IMR-90 (cell line): ENCODE data around the gene DNAJC25. TPM values are rescaled to one million over a fixed set of nuclear protein-coding genes. Genes with fewer than 3 reads are reported as not detected.
A peak's percentile ranks its signal among the peaks of the same experiment; 100 is the strongest.

ENCODE experiments used
- ATAC-seq: fragments of 200-7000 bp; cut with Tn5 transposase; 2 replicates; pipeline ENCODE4 v1.9.1; 2020; ENCODE audit warnings: low read depth, mild to moderate bottlenecking, moderate library complexity
- BruUV-seq: library from RNA; stranded (reverse); fragments of 400-500 nt; replicated peaks from 2 replicates; lab custom pipeline; 2021; lab: Mats Ljungman, UMichigan
- CTCF ChIA-PET: fragments of 300-600 bp; formaldehyde crosslinking; extraction: SDS; loops from one replicate; lab custom pipeline; 2021; ENCODE audit warnings: antibody characterized with exemption; lab: Yijun Ruan, JAX
- POLR2A ChIA-PET: fragments of 300-600 bp; sonication (Branson Sonifier 250); formaldehyde crosslinking; loops from one replicate; lab custom pipeline; 2022; ENCODE audit warnings: antibody characterized with exemption; ENCODE audit not compliant: unreplicated experiment; lab: Charles Lee
- DNase-seq: peaks from one replicate; pipeline ENCODE4 v3.0.0; 2013
- H2AFZ ChIP-seq: replicated peaks from 2 replicates; pipeline ENCODE3; 2013; ENCODE audit warnings: low read length, mild to moderate bottlenecking; ENCODE audit not compliant: poor library complexity
- H2AK5ac ChIP-seq: 2 replicates; pipeline ENCODE4 v1.6.1; 2013; ENCODE audit warnings: low read depth, low read length, inconsistent platforms
- H2AK9ac ChIP-seq: replicated peaks from 2 replicates; pipeline ENCODE3; 2013; ENCODE audit warnings: mild to moderate bottlenecking, low read depth, low read length, moderate library complexity; ENCODE audit not compliant: poor library complexity
- H2BK120ac ChIP-seq: 2 replicates; pipeline ENCODE4 v1.6.1; 2013; ENCODE audit warnings: low read depth, low read length, inconsistent platforms
- H2BK15ac ChIP-seq: 3 replicates; pipeline ENCODE4 v1.6.1; 2013; ENCODE audit warnings: low read depth, low read length, inconsistent platforms
- H2BK20ac ChIP-seq: 2 replicates; pipeline ENCODE4 v1.6.1; 2013; ENCODE audit warnings: low read depth, mild to moderate bottlenecking, inconsistent platforms, low read length, moderate library complexity
- H2BK5ac ChIP-seq: 2 replicates; pipeline ENCODE4 v1.6.1; 2013; ENCODE audit warnings: mild to moderate bottlenecking, low read depth, low read length, inconsistent platforms; ENCODE audit not compliant: poor library complexity, severe bottlenecking
- H3K14ac ChIP-seq: replicated peaks from 2 replicates; pipeline ENCODE4 v1.6.1; 2013; ENCODE audit warnings: low read depth, low read length, inconsistent platforms
- H3K18ac ChIP-seq: 2 replicates; pipeline ENCODE4 v1.6.1; 2013; ENCODE audit warnings: low read depth, low read length, control low read depth
- H3K23ac ChIP-seq: 2 replicates; pipeline ENCODE4 v1.6.1; 2013; ENCODE audit warnings: low read depth, low read length, inconsistent platforms
- H3K27ac ChIP-seq: 2 replicates; pipeline ENCODE4 v1.5.1; 2013; ENCODE audit warnings: mild to moderate bottlenecking, control low read depth, low read length; ENCODE audit not compliant: insufficient read depth
- H3K27me3 ChIP-seq: 2 replicates; pipeline ENCODE4 v1.6.1; 2013; ENCODE audit warnings: low read length; ENCODE audit not compliant: control insufficient read depth, insufficient read depth
- H3K36me3 ChIP-seq: 2 replicates; pipeline ENCODE4 v1.6.1; 2013; ENCODE audit warnings: low read length, mixed read lengths; ENCODE audit not compliant: control insufficient read depth, insufficient read depth
- H3K4ac ChIP-seq: 2 replicates; pipeline ENCODE4 v1.6.1; 2013; ENCODE audit warnings: low read depth, low read length, inconsistent platforms
- H3K4me1 ChIP-seq: 2 replicates; pipeline ENCODE4 v1.6.1; 2013; ENCODE audit warnings: low read length, mixed read lengths; ENCODE audit not compliant: control insufficient read depth, insufficient read depth
- H3K4me2 ChIP-seq: 2 replicates; pipeline ENCODE4 v1.6.1; 2013; ENCODE audit warnings: low read depth, mild to moderate bottlenecking, control low read depth, low read length, moderate library complexity
- H3K4me3 ChIP-seq: 2 replicates; pipeline ENCODE4 v1.5.1; 2013; ENCODE audit warnings: low read depth, mild to moderate bottlenecking, control low read depth, low read length, moderate library complexity; ENCODE audit not compliant: insufficient read depth
- H3K56ac ChIP-seq: 2 replicates; pipeline ENCODE4 v1.6.1; 2013; ENCODE audit warnings: low read length, inconsistent platforms; ENCODE audit not compliant: insufficient read depth; ENCODE audit errors: extremely low read depth
- H3K79me1 ChIP-seq, 2 experiments: 2 replicates each; pipeline ENCODE4 v1.6.1; 2013; ENCODE audit warnings: low read length in 2 of 2, inconsistent platforms in 1 of 2, low read depth in 1 of 2
- H3K9ac ChIP-seq: 2 replicates; pipeline ENCODE4 v1.6.1; 2013; ENCODE audit warnings: low read depth, low read length, control low read depth
- H3K9me1 ChIP-seq: 2 replicates; pipeline ENCODE4 v1.6.1; 2013; ENCODE audit warnings: low read length, inconsistent platforms; ENCODE audit not compliant: insufficient read depth
- H3K9me3 ChIP-seq: 2 replicates; pipeline ENCODE4 v1.6.1; 2013; ENCODE audit warnings: low read length; ENCODE audit not compliant: control insufficient read depth, insufficient read depth
- H4K20me1 ChIP-seq: 2 replicates; pipeline ENCODE4 v1.6.1; 2013; ENCODE audit warnings: low read length, inconsistent platforms; ENCODE audit not compliant: insufficient read depth
- H4K5ac ChIP-seq: 2 replicates; pipeline ENCODE4 v1.6.1; 2013; ENCODE audit warnings: mild to moderate bottlenecking, low read depth, low read length, control low read depth
- H4K8ac ChIP-seq, 2 experiments: 2 replicates each; pipeline ENCODE4 v1.6.1; 2013; ENCODE audit warnings: low read depth in 2 of 2, low read length in 2 of 2, control low read depth in 1 of 2, inconsistent platforms in 1 of 2
- H4K91ac ChIP-seq: 2 replicates; pipeline ENCODE4 v1.6.1; 2013; ENCODE audit warnings: low read depth, low read length, inconsistent platforms; ENCODE audit not compliant: insufficient read depth
- BHLHE40 ChIP-seq: fragments of 150-350 bp; IDR thresholded peaks from 2 replicates; pipeline ENCODE4 v1.6.1; 2016; ENCODE audit warnings: mild to moderate bottlenecking, low read depth, low read length
- MAFK ChIP-seq: IDR thresholded peaks from 2 replicates; pipeline ENCODE4 v1.6.1; 2012; ENCODE audit warnings: low read depth, low read length, improper control_type of control experiment
- MXI1 ChIP-seq: IDR thresholded peaks from 2 replicates; pipeline ENCODE4 v1.6.1; 2012; ENCODE audit warnings: low read depth, mild to moderate bottlenecking, low read length, moderate library complexity, borderline replicate concordance
- RAD21 ChIP-seq: IDR thresholded peaks from 2 replicates; pipeline ENCODE4 v1.6.1; 2012; ENCODE audit warnings: low read length, improper control_type of control experiment
- WGBS, 2 experiments: methylation state at CpG; one replicate each; pipeline versions ENCODE4 v1.1.5 to v1.1.7; 2013; ENCODE audit warnings: missing lambda C conversion rate in 2 of 2; ENCODE audit not compliant: insufficient read length in 1 of 2; ENCODE audit errors: extremely low coverage in 2 of 2; 5-methylcytosine and 5-hydroxymethylcytosine counted together
- dilution Hi-C: fragments of 300-500 bp; cut with HindIII; formaldehyde crosslinking; loops from one replicate; pipeline ENCODE4 v1.14.3; 2018; ENCODE audit warnings: low sequenced_read_pairs; ENCODE audit not compliant: unreplicated experiment
- in situ Hi-C: fragments of 300-500 bp; cut with MboI; formaldehyde crosslinking; loops from 3 replicates; pipeline ENCODE4 v1.14.3; 2019; ENCODE audit warnings: low sequenced_read_pairs, inconsistent platforms, mixed read lengths
- intact Hi-C: fragments of 100-400 bp; cut with micrococcal nuclease; formaldehyde crosslinking; loops from 2 replicates; pipeline ENCODE4 v1.10.0; 2022
- polyA plus RNA-seq, 3 experiments: library from polyadenylated mRNA; depleted of rRNA; stranded (reverse); fragments of >200 nt; gene quantifications; 2 replicates each; pipeline ENCODE4 v1.2.3, GENCODE V29; 2012; ENCODE audit warnings: low replicate concordance in 1 of 3
- total RNA-seq: library from RNA; depleted of rRNA; stranded (reverse); fragments of >200 nt; gene quantifications from 2 replicates; pipeline ENCODE4 v1.2.3, GENCODE V29; 2012

DNAJC25 gene
- total and polyA plus RNA-seq, 2 of the 4 experiments (the other 2 are of a cell fraction), result 3.2 to 6.6 TPM

- intact Hi-C loops, result no loop called here
- Histone ChIP-seq H4K5ac (no peak overlapping the region), H2AK9ac (no peak overlapping the region), H3K27me3 (no peaks in the 10 kb centered on the region), H4K20me1 (no peaks in the 10 kb centered on the region), H4K91ac (no peak overlapping the region), H3K4me3 (no peak overlapping the region), H2BK20ac (no peak overlapping the region; the same call in 1 of the 2 replicates), H2AFZ (no peak overlapping the region), H4K8ac (no peak overlapping the region), H3K4me2 (no peak overlapping the region), H2BK15ac (no peak overlapping the region), H3K36me3 (no peaks in the 10 kb centered on the region), H3K23ac (no peak overlapping the region), H3K14ac (no peak overlapping the region), H3K79me1 (peaks cover 0 to 20% of the 10 kb centered on the region in 2 experiments; a peak in 2 of 4 replicates), H2AK5ac (0 out of 2 replicates have a peak overlapping the region, but pooled peaks have one; percentile 24), H3K27ac (no peak overlapping the region), H3K9me1 (peaks cover 7% of the 10 kb centered on the region; the same call in 1 of the 2 replicates), H3K4me1 (0 out of 2 replicates have a peak, but pooled peaks cover under 1% of the 10 kb centered on the region), H2BK5ac (no peak overlapping the region), H3K9me3 (no peaks in the 10 kb centered on the region), H3K9ac (no peak overlapping the region), H3K18ac (no peak overlapping the region), H3K4ac (no peak overlapping the region), H3K56ac (no peak overlapping the region), H2BK120ac (no peak overlapping the region)
- TF ChIP-seq MAFK, result no peak
- TF ChIP-seq RAD21, result no peak
- TF ChIP-seq BHLHE40, result no peak
- TF ChIP-seq MXI1, result no peak
- dilution Hi-C loops, result no loop called here
- CTCF ChIA-PET, result no interaction called here
- BruUV-seq, result no TSS peak
- DNase-seq (no peak), ATAC-seq (no peak)
- WGBS, 2 experiments, result no CpG with 5 or more reads among the region's 4 CpGs
- POLR2A ChIA-PET, result no interaction called here
- in situ Hi-C loops, result no loop called here
Measured at GRCh38 chr9:111603041-111603440, 28.1 kb upstream of the DNAJC25 start.
